WTC11 (cell line): ENCODE results near the gene WDR31. TPM values are rescaled to one million over a fixed set of nuclear protein-coding genes. Genes with fewer than 3 reads are reported as not detected.

Source experiments
- ATAC-seq: fragments of 200-7000 bp; cut with Tn5 transposase; 2 replicates; pipeline ENCODE4 v1.10.0; 2021; ENCODE audit warnings: mild to moderate bottlenecking, moderate library complexity
- CTCF ChIA-PET: fragments of 300-600 bp; sonication (Branson Sonifier 250); formaldehyde crosslinking; loops from one replicate; lab custom pipeline; 2021; ENCODE audit warnings: antibody characterized with exemption; lab: Charles Lee
- POLR2A ChIA-PET: fragments of 350-600 bp; sonication (Branson Sonifier 250); formaldehyde crosslinking; loops from one replicate; lab custom pipeline; 2021; ENCODE audit warnings: antibody characterized with exemption; lab: Charles Lee
- DNase-seq: peaks from one replicate; pipeline ENCODE4 v3.0.0; 2021; ENCODE audit warnings: low spot score
- H3K27ac Mint-ChIP-seq: 2 replicates; pipeline ENCODE4 v1.8.0; 2021; ENCODE audit warnings: mixed read lengths
- H3K27me3 Mint-ChIP-seq: 2 replicates; pipeline ENCODE4 v1.8.0; 2021; ENCODE audit warnings: low read depth, mild to moderate bottlenecking, moderate library complexity, mixed read lengths
- H3K36me3 Mint-ChIP-seq: 2 replicates; pipeline ENCODE4 v1.8.0; 2021; ENCODE audit warnings: mixed read lengths
- H3K4me1 Mint-ChIP-seq: 2 replicates; pipeline ENCODE4 v1.8.0; 2022; ENCODE audit warnings: mixed read lengths
- H3K4me3 Mint-ChIP-seq: 2 replicates; pipeline ENCODE4 v1.8.0; 2021; ENCODE audit warnings: mild to moderate bottlenecking, moderate library complexity, mixed read lengths
- H3K9me3 Mint-ChIP-seq: 2 replicates; pipeline ENCODE4 v1.8.0; 2021; ENCODE audit warnings: mixed read lengths
- CBFB ChIP-seq: sonication (generic); formaldehyde crosslinking; IDR thresholded peaks from 2 replicates; pipeline ENCODE4 v1.8.1; 2022; ENCODE audit warnings: mild to moderate bottlenecking, low read depth, missing genetic modification reagents
- CREB1 ChIP-seq: sonication (generic); formaldehyde crosslinking; IDR thresholded peaks from 2 replicates; pipeline ENCODE4 v1.8.0; 2023; ENCODE audit warnings: mild to moderate bottlenecking, missing genetic modification reagents
- EMX1 ChIP-seq: fragments of 250-450 bp; sonication (Bioruptor Pico); IDR thresholded peaks from 2 replicates; pipeline ENCODE4 v1.8.0; 2021; ENCODE audit warnings: mild to moderate bottlenecking
- ESRRA ChIP-seq: sonication (generic); formaldehyde crosslinking; IDR thresholded peaks from 2 replicates; pipeline ENCODE4 v1.8.1; 2022; ENCODE audit warnings: mild to moderate bottlenecking, missing genetic modification reagents, borderline replicate concordance
- ETV6 ChIP-seq: sonication (generic); formaldehyde crosslinking; IDR thresholded peaks from 2 replicates; pipeline ENCODE4 v1.8.1; 2022; ENCODE audit warnings: mild to moderate bottlenecking, missing genetic modification reagents
- FOXJ3 ChIP-seq: sonication (generic); formaldehyde crosslinking; IDR thresholded peaks from 2 replicates; pipeline ENCODE4 v1.9.0; 2021; ENCODE audit warnings: missing genetic modification reagents, mild to moderate bottlenecking, borderline replicate concordance
- FOXK1 ChIP-seq: sonication (generic); formaldehyde crosslinking; IDR thresholded peaks from 2 replicates; pipeline ENCODE4 v1.8.0; 2022; ENCODE audit warnings: mild to moderate bottlenecking, moderate library complexity, missing genetic modification reagents
- GTF2I ChIP-seq: fragments of 250-450 bp; sonication (Bioruptor Pico); conservative IDR thresholded peaks from 2 replicates; pipeline ENCODE4 v1.4.0; 2021; ENCODE audit warnings: mild to moderate bottlenecking
- HMGA2 ChIP-seq: fragments of 250-450 bp; sonication (Bioruptor Pico); IDR thresholded peaks from 2 replicates; pipeline ENCODE4 v1.4.0; 2021; ENCODE audit warnings: mild to moderate bottlenecking, moderate library complexity
- JAZF1 ChIP-seq: fragments of 250-450 bp; sonication (Bioruptor Pico); IDR thresholded peaks from 2 replicates; pipeline ENCODE4 v1.9.0; 2021; ENCODE audit warnings: moderate library complexity, mild to moderate bottlenecking, inconsistent platforms
- SMAD3 ChIP-seq: sonication (generic); formaldehyde crosslinking; IDR thresholded peaks from 2 replicates; pipeline ENCODE4 v1.8.0; 2022; ENCODE audit warnings: missing genetic modification reagents, mild to moderate bottlenecking, borderline replicate concordance
- SOX15 ChIP-seq: fragments of 250-450 bp; sonication (Bioruptor Pico); IDR thresholded peaks from 2 replicates; pipeline ENCODE4 v1.9.0; 2021; ENCODE audit warnings: mild to moderate bottlenecking
- TP53 ChIP-seq: sonication (generic); formaldehyde crosslinking; IDR thresholded peaks from 2 replicates; pipeline ENCODE4 v1.8.1; 2023; ENCODE audit warnings: mild to moderate bottlenecking, missing genetic modification reagents
- ZNF219 ChIP-seq: sonication (generic); formaldehyde crosslinking; IDR thresholded peaks from 2 replicates; pipeline ENCODE4 v1.8.0; 2023; ENCODE audit warnings: missing genetic modification reagents, mild to moderate bottlenecking, borderline replicate concordance
- ZNF263 ChIP-seq: sonication (generic); formaldehyde crosslinking; IDR thresholded peaks from 2 replicates; pipeline ENCODE4 v1.8.1; 2022; ENCODE audit warnings: low read depth, mild to moderate bottlenecking, moderate library complexity, missing genetic modification reagents
- ZNF396 ChIP-seq: fragments of 250-450 bp; sonication (Bioruptor Pico); IDR thresholded peaks from 2 replicates; pipeline ENCODE4 v1.8.0; 2021; ENCODE audit warnings: mild to moderate bottlenecking, moderate library complexity, borderline replicate concordance
- total RNA-seq: library from RNA; stranded (reverse); gene quantifications from 3 replicates; pipeline ENCODE4 v1.2.3, GENCODE V29; 2021
- TF ChIP-seq, protein P1 (sequence below): sonication (generic); formaldehyde crosslinking; IDR thresholded peaks from 2 replicates; pipeline ENCODE4 v1.8.1; 2023; ENCODE audit warnings: mild to moderate bottlenecking, missing genetic modification reagents, moderate library complexity
- TF ChIP-seq, protein P2 (sequence below): fragments of 250-450 bp; sonication (Bioruptor Pico); IDR thresholded peaks from 2 replicates; pipeline ENCODE4 v1.9.0; 2021; ENCODE audit warnings: moderate library complexity, mild to moderate bottlenecking, inconsistent platforms, borderline replicate concordance
- TF ChIP-seq, protein P3 (sequence below): sonication (generic); formaldehyde crosslinking; conservative IDR thresholded peaks from 2 replicates; pipeline ENCODE4 v1.8.1; 2022; ENCODE audit warnings: mild to moderate bottlenecking, missing genetic modification reagents
- TF ChIP-seq, protein P4 (sequence below): sonication (generic); formaldehyde crosslinking; IDR thresholded peaks from 2 replicates; pipeline ENCODE4 v1.8.1; 2022; ENCODE audit warnings: missing genetic modification reagents, borderline replicate concordance
- TF ChIP-seq, protein P5 (sequence below): fragments of 250-450 bp; sonication (Bioruptor Pico); IDR thresholded peaks from 2 replicates; pipeline ENCODE4 v1.9.0; 2021; ENCODE audit warnings: mild to moderate bottlenecking, borderline replicate concordance
- TF ChIP-seq, protein P6 (sequence below): sonication (generic); formaldehyde crosslinking; IDR thresholded peaks from 2 replicates; pipeline ENCODE4 v1.8.1; 2022; ENCODE audit warnings: mild to moderate bottlenecking, missing genetic modification reagents, moderate library complexity, borderline replicate concordance
- TF ChIP-seq, protein P7 (sequence below): fragments of 250-450 bp; sonication (Bioruptor Pico); IDR thresholded peaks from 2 replicates; pipeline ENCODE4 v1.8.0; 2021; ENCODE audit warnings: mild to moderate bottlenecking

WDR31 gene
- total RNA-seq, 1 experiment from 2014 or later: 0.37 TPM

DNA sequence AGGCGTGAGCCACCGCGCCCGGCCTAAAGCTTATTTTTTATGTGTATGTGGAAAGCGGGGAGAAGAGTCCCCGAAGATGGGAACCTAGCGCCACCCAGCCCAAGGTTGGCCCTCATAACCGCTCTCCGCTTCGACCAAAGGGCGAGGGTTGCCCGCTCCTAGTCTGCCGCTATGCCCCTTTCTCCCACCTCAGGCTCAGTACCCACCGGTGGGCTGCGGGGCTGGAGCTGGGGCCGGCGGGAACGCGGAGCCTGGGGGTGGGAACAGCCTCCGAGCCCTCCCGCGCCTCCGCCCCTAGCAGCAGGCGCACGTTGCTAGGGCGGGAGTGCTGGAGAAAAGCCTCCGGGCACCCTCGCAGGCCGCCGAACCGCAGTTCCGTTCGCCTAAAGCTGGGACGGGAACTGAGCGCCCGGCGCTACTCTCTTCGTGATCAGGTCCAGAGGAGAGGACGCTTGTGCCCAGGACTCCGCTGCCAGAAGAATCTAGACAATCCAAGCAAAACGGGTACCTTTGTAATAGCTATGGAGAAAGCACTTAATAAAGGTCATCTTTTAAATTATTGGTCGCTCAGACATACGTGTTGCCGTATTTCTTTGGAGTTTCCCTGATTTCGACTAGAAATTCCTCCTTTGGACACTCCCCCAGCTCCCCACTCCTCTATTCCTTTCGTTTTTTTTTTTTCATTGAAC, at the start of gene WDR31 (continued):
- TF ChIP-seq, protein P1, sequence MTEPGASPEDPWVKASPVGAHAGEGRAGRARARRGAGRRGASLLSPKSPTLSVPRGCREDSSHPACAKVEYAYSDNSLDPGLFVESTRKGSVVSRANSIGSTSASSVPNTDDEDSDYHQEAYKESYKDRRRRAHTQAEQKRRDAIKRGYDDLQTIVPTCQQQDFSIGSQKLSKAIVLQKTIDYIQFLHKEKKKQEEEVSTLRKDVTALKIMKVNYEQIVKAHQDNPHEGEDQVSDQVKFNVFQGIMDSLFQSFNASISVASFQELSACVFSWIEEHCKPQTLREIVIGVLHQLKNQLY (CRISPR knock-in tag): no peak
- TF ChIP-seq CREB1: no peak
- TF ChIP-seq, protein P2, sequence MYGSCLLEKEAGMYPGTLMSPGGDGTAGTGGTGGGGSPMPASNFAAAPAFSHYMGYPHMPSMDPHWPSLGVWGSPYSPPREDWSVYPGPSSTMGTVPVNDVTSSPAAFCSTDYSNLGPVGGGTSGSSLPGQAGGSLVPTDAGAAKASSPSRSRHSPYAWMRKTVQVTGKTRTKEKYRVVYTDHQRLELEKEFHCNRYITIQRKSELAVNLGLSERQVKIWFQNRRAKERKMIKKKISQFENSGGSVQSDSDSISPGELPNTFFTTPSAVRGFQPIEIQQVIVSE (CRISPR knock-in tag): no peak
- TF ChIP-seq, protein P3, sequence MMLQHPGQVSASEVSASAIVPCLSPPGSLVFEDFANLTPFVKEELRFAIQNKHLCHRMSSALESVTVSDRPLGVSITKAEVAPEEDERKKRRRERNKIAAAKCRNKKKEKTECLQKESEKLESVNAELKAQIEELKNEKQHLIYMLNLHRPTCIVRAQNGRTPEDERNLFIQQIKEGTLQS (CRISPR knock-in tag): no peak
- no peak for TF ChIP-seq ZNF396 (CRISPR knock-in tag)
- TF ChIP-seq FOXK1 (CRISPR knock-in tag): peak; percentile 59
- no peak for TF ChIP-seq HMGA2 (CRISPR knock-in tag)
- 0 out of 2 replicates have a peak, but pooled peaks have one; percentile 64 for TF ChIP-seq CBFB (CRISPR knock-in tag)

DNA sequence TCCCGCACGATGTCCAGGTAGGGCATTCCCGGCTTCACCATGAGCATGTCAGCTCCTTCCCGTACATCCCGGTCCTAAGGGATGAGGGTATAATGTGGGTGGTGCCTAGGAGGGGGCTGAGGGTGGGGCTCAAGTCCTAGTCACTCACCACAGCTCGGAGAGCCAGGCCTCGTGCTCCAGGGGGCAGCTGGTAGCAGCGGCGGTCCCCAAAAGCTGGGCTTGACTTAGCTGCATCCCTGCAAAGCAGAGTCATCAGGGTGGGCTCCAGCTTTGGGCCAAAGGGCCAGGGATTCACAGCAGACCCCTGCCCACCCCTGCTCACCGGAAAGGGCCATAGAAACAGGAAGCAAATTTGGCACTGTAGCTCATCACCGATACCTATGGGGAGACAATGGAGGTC, 49.4 kb upstream of the WDR31 start:
- ATAC-seq: no peak
- Mint-ChIP-seq H3K36me3 (peaks cover 4% of the 10 kb centered on the region), H3K4me1 (no peaks in the 10 kb centered on the region), H3K27ac (no peak overlapping the region), H3K27me3 (no peaks in the 10 kb centered on the region), H3K4me3 (no peak overlapping the region), H3K9me3 (no peaks in the 10 kb centered on the region)
- TF ChIP-seq HMGA2 (CRISPR knock-in tag) (no peak), GTF2I (CRISPR knock-in tag) (no peak), ZNF219 (no peak), ETV6 (CRISPR knock-in tag) (no peak), CREB1 (no peak), TP53 (no peak), SMAD3 (no peak), FOXJ3 (CRISPR knock-in tag) (no peak), JAZF1 (CRISPR knock-in tag) (no peak), ESRRA (CRISPR knock-in tag) (no peak), EMX1 (CRISPR knock-in tag) (no peak), ZNF263 (CRISPR knock-in tag) (no peak), CBFB (CRISPR knock-in tag) (no peak), SOX15 (CRISPR knock-in tag) (no peak)
- TF ChIP-seq, protein P4, sequence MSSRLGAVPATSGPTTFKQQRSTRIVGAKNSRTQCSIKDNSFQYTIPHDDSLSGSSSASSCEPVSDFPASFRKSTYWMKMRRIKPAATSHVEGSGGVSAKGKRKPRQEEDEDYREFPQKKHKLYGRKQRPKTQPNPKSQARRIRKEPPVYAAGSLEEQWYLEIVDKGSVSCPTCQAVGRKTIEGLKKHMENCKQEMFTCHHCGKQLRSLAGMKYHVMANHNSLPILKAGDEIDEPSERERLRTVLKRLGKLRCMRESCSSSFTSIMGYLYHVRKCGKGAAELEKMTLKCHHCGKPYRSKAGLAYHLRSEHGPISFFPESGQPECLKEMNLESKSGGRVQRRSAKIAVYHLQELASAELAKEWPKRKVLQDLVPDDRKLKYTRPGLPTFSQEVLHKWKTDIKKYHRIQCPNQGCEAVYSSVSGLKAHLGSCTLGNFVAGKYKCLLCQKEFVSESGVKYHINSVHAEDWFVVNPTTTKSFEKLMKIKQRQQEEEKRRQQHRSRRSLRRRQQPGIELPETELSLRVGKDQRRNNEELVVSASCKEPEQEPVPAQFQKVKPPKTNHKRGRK (CRISPR knock-in tag): no peak
- TF ChIP-seq, protein P5, sequence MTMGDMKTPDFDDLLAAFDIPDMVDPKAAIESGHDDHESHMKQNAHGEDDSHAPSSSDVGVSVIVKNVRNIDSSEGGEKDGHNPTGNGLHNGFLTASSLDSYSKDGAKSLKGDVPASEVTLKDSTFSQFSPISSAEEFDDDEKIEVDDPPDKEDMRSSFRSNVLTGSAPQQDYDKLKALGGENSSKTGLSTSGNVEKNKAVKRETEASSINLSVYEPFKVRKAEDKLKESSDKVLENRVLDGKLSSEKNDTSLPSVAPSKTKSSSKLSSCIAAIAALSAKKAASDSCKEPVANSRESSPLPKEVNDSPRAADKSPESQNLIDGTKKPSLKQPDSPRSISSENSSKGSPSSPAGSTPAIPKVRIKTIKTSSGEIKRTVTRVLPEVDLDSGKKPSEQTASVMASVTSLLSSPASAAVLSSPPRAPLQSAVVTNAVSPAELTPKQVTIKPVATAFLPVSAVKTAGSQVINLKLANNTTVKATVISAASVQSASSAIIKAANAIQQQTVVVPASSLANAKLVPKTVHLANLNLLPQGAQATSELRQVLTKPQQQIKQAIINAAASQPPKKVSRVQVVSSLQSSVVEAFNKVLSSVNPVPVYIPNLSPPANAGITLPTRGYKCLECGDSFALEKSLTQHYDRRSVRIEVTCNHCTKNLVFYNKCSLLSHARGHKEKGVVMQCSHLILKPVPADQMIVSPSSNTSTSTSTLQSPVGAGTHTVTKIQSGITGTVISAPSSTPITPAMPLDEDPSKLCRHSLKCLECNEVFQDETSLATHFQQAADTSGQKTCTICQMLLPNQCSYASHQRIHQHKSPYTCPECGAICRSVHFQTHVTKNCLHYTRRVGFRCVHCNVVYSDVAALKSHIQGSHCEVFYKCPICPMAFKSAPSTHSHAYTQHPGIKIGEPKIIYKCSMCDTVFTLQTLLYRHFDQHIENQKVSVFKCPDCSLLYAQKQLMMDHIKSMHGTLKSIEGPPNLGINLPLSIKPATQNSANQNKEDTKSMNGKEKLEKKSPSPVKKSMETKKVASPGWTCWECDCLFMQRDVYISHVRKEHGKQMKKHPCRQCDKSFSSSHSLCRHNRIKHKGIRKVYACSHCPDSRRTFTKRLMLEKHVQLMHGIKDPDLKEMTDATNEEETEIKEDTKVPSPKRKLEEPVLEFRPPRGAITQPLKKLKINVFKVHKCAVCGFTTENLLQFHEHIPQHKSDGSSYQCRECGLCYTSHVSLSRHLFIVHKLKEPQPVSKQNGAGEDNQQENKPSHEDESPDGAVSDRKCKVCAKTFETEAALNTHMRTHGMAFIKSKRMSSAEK (CRISPR knock-in tag): no peak
- TF ChIP-seq, protein P6, sequence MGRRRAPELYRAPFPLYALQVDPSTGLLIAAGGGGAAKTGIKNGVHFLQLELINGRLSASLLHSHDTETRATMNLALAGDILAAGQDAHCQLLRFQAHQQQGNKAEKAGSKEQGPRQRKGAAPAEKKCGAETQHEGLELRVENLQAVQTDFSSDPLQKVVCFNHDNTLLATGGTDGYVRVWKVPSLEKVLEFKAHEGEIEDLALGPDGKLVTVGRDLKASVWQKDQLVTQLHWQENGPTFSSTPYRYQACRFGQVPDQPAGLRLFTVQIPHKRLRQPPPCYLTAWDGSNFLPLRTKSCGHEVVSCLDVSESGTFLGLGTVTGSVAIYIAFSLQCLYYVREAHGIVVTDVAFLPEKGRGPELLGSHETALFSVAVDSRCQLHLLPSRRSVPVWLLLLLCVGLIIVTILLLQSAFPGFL: no peak
- TF ChIP-seq, protein P3 (CRISPR knock-in tag): no peak
- TF ChIP-seq, protein P7, sequence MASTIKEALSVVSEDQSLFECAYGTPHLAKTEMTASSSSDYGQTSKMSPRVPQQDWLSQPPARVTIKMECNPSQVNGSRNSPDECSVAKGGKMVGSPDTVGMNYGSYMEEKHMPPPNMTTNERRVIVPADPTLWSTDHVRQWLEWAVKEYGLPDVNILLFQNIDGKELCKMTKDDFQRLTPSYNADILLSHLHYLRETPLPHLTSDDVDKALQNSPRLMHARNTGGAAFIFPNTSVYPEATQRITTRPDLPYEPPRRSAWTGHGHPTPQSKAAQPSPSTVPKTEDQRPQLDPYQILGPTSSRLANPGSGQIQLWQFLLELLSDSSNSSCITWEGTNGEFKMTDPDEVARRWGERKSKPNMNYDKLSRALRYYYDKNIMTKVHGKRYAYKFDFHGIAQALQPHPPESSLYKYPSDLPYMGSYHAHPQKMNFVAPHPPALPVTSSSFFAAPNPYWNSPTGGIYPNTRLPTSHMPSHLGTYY (CRISPR knock-in tag): no peak
- POLR2A ChIA-PET: no interaction called here
- CTCF ChIA-PET: no interaction called here
- no peak for DNase-seq
